Mesenchymal stem cell (in vitro differentiated cells and primary cell): ENCODE data around the gene AIP.

Experiments
- DNase-seq: peaks from one replicate; pipeline ENCODE4 v3.0.0-alpha.2; 2013
- H2AFZ ChIP-seq: one replicate; pipeline ENCODE4 v1.6.1; 2013; ENCODE audit warnings: low read depth, mild to moderate bottlenecking, control low read depth, inconsistent platforms, low read length, moderate library complexity
- H2AK5ac ChIP-seq: 2 replicates; pipeline ENCODE4 v1.6.1; 2013; ENCODE audit warnings: low read length, moderate library complexity, mild to moderate bottlenecking, inconsistent platforms; ENCODE audit not compliant: severe bottlenecking
- H2BK120ac ChIP-seq: one replicate; pipeline ENCODE4 v1.6.1; 2013; ENCODE audit warnings: low read depth, mild to moderate bottlenecking, inconsistent platforms, low read length, moderate library complexity
- H2BK12ac ChIP-seq, 2 experiments: one replicate each; pipeline ENCODE4 v1.6.1; 2013; ENCODE audit warnings: inconsistent platforms in 2 of 2, low read length in 2 of 2, mild to moderate bottlenecking in 2 of 2, moderate library complexity in 2 of 2, control low read depth in 1 of 2
- H2BK15ac ChIP-seq: one replicate; pipeline ENCODE4 v1.6.1; 2013; ENCODE audit warnings: mild to moderate bottlenecking, low read depth, inconsistent platforms; ENCODE audit not compliant: poor library complexity, severe bottlenecking
- H2BK5ac ChIP-seq: 2 replicates; pipeline ENCODE4 v1.6.1; 2013; ENCODE audit warnings: low read depth, mild to moderate bottlenecking, low read length, control low read depth, inconsistent platforms; ENCODE audit not compliant: poor library complexity, severe bottlenecking
- H3K14ac ChIP-seq, 2 experiments: one replicate each; pipeline ENCODE4 v1.6.1; 2013; ENCODE audit warnings: inconsistent platforms in 2 of 2, low read length in 2 of 2, control low read depth in 1 of 2, mild to moderate bottlenecking in 1 of 2, moderate library complexity in 1 of 2
- H3K18ac ChIP-seq, 2 experiments: one replicate each; pipeline ENCODE4 v1.6.1; 2013; ENCODE audit warnings: inconsistent platforms in 2 of 2, low read length in 2 of 2, control low read depth in 1 of 2, low read depth in 1 of 2, mild to moderate bottlenecking in 1 of 2
- H3K23ac ChIP-seq, 2 experiments: one replicate each; pipeline ENCODE4 v1.6.1; 2013; ENCODE audit warnings: inconsistent platforms in 2 of 2, low read length in 2 of 2, mild to moderate bottlenecking in 2 of 2, moderate library complexity in 2 of 2, control low read depth in 1 of 2
- H3K27ac ChIP-seq: 2 replicates; pipeline ENCODE4 v1.5.1; 2013; ENCODE audit warnings: mild to moderate bottlenecking, moderate library complexity, low read length, control low read depth, inconsistent platforms; ENCODE audit not compliant: poor library complexity, severe bottlenecking
- H3K27me3 ChIP-seq, 2 experiments: 2 replicates each; pipeline versions ENCODE4 v1.6.1 to v1.7.0; 2013; ENCODE audit warnings: low read length in 2 of 2, mild to moderate bottlenecking in 2 of 2, moderate library complexity in 2 of 2, control low read depth in 1 of 2, inconsistent platforms in 1 of 2; ENCODE audit not compliant: control insufficient read depth in 1 of 2, insufficient read depth in 1 of 2
- H3K36me3 ChIP-seq, 2 experiments: 2 replicates each; pipeline versions ENCODE4 v1.6.1 to v1.7.0; 2013; ENCODE audit warnings: low read length in 2 of 2, control low read depth in 1 of 2, inconsistent platforms in 1 of 2, low read depth in 1 of 2, mild to moderate bottlenecking in 1 of 2; ENCODE audit not compliant: insufficient read depth in 2 of 2, control insufficient read depth in 1 of 2
- H3K4ac ChIP-seq, 2 experiments: one replicate each; pipeline ENCODE4 v1.6.1; 2013; ENCODE audit warnings: inconsistent platforms in 2 of 2, low read length in 2 of 2, mild to moderate bottlenecking in 2 of 2, moderate library complexity in 2 of 2, control low read depth in 1 of 2, low read depth in 1 of 2
- H3K4me1 ChIP-seq: 2 replicates; pipeline ENCODE4 v1.6.1; 2013; ENCODE audit warnings: low read depth, low read length, control low read depth; ENCODE audit not compliant: control insufficient read depth, insufficient read depth
- H3K4me2 ChIP-seq: 2 replicates; pipeline ENCODE4 v1.6.1; 2013; ENCODE audit warnings: low read length, mild to moderate bottlenecking, inconsistent platforms; ENCODE audit not compliant: poor library complexity, severe bottlenecking
- H3K4me3 ChIP-seq, 2 experiments: 2 replicates each; pipeline versions ENCODE4 v1.5.1 to v1.7.0; 2013; ENCODE audit warnings: low read length in 2 of 2, mild to moderate bottlenecking in 2 of 2, control low read depth in 1 of 2, low read depth in 1 of 2; ENCODE audit not compliant: insufficient read depth in 1 of 2
- H3K79me1 ChIP-seq: replicated peaks from 2 replicates; pipeline ENCODE4 v1.6.1; 2013; ENCODE audit warnings: mild to moderate bottlenecking, control low read depth, low read length, inconsistent platforms; ENCODE audit not compliant: poor library complexity, severe bottlenecking
- H3K9ac ChIP-seq: 2 replicates; pipeline ENCODE4 v1.7.0; 2013; ENCODE audit warnings: mild to moderate bottlenecking, low read length, moderate library complexity
- H3K9me3 ChIP-seq: 2 replicates; pipeline ENCODE4 v1.7.0; 2013; ENCODE audit warnings: mild to moderate bottlenecking, low read length; ENCODE audit not compliant: control insufficient read depth
- H4K8ac ChIP-seq: one replicate; pipeline ENCODE4 v1.6.1; 2013; ENCODE audit warnings: inconsistent platforms, mild to moderate bottlenecking, low read length, moderate library complexity
- H4K91ac ChIP-seq: one replicate; pipeline ENCODE4 v1.6.1; 2013; ENCODE audit warnings: mild to moderate bottlenecking, low read length, inconsistent platforms
- WGBS: methylation state at CpG from one replicate; pipeline ENCODE4 v1.1.7; 2013; ENCODE audit warnings: mixed read lengths; 5-methylcytosine and 5-hydroxymethylcytosine counted together

Gene AIP

DNA sequence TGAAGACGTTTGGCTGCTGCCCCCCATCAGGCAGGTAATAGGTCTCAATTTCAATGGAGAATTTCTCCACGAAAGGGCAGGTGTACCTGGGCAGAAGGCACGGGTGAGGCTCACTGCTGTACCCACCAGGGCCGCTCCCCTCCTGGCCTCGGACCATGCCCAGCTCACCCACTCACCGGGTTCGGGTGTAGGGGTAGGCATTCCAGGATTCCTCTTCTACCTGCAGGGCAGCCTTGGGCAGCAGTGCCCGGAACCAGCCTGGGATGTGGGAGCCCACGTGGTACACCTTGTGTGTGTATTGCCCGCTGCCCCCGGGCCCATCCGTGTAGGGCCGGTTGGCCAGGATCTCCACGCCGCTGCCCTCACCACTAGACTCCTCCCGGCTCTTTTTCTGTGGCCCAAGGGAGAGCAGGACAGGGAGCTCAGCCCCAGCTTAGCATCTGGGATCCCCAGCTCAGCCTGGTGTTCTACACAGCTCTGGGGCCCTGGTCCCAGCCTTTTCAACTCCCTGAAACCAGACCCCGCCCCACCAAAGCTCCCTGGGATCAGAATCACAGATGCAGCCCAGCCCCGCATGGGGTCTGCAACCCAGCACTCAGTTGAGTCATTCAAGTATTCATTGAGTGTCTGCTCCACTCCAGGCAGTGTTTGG lies 19.6 kb downstream of the AIP start:
- WGBS: 96% methylated on average over 18 of the region's 18 CpGs
- H2BK15ac ChIP-seq: no peak overlapping the region

DNA sequence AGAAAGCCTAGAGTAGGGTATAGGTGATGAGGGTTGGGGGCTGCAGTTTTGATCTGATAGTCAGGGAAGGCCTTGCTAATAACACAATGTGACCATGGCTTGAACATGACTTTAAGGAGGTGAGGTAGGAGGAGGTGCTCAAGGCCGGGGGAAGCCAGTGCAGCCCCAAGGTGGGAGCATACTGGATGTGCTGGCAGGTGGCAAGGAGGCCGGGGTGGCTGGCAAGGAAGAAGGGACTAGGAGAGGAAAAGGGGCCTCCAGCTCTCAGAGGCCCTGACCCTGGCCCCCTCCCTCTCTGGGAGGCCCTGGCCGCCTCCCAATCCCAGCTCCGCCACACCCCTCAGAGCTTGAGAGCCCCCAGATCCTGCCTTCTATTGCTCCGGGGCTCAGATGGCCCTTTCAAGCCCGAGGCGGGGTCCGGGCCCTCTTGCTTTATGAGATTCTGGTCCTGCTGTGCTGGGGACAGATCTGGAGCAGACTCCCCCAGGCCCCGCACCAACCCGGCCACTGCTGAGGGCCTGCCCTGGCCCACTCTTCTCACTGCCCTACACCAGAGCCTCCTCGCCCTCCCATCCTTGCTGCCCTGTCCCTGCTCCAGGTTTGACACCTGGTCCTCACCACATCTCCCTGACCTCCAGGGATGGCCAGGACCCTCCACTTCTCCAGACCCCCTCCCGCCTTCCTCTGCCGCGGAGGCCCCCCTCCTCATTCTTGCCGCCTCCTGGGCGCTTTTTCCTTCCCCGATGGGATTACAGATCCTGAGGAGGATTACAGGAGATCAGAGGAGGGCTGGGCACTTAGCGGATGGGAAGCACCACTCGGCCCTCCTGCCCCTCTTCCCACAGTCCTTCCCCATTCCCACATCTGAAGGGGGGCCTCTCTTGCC lies 20.5 kb downstream of the AIP start:
- Histone ChIP-seq H3K27ac (no peak overlapping the region), H2BK5ac (no peak overlapping the region), H3K79me1 (peaks cover 24% of the 10 kb centered on the region), H3K36me3 (peaks cover 6 to 60% of the 10 kb centered on the region in 2 experiments), H3K4me2 (peak overlapping the region; percentile 82), H2AFZ (no peak overlapping the region), H2AK5ac (no peak overlapping the region), H3K4me3 (peak overlapping the region; percentile 67 to 91), H3K14ac (peak overlapping the region in 1 of 2 experiments; percentile 80), H3K18ac (no peak overlapping the region), H3K23ac (no peak overlapping the region), H3K4ac (no peak overlapping the region), H3K4me1 (peaks cover 45% of the 10 kb centered on the region), H3K27me3 (no peaks in the 10 kb centered on the region), H2BK15ac (no peak overlapping the region), H2BK120ac (no peak overlapping the region), H4K91ac (no peak overlapping the region), H4K8ac (no peak overlapping the region), H3K9ac (peak overlapping the region; percentile 83), H2BK12ac (no peak overlapping the region), H3K9me3 (no peaks in the 10 kb centered on the region)
- WGBS: 85% methylated on average over 14 of the region's 19 CpGs
- DNase-seq: no peak

More for the DNA sequence above, 19.6 kb downstream of the AIP start:
- Histone ChIP-seq H4K91ac (no peak overlapping the region), H2BK12ac (no peak overlapping the region), H3K14ac (no peak overlapping the region), H3K9ac (no peak overlapping the region), H3K4me3 (no peak overlapping the region), H3K79me1 (peaks cover 33% of the 10 kb centered on the region), H3K4me1 (peaks cover 49% of the 10 kb centered on the region), H3K18ac (no peak overlapping the region), H3K4me2 (no peak overlapping the region), H2AFZ (no peak overlapping the region), H3K36me3 (peaks cover 6 to 69% of the 10 kb centered on the region in 2 experiments), H2AK5ac (no peak overlapping the region), H3K23ac (no peak overlapping the region), H3K9me3 (no peaks in the 10 kb centered on the region), H3K4ac (no peak overlapping the region), H2BK5ac (no peak overlapping the region), H2BK120ac (no peak overlapping the region), H3K27ac (no peak overlapping the region), H3K27me3 (no peaks in the 10 kb centered on the region), H4K8ac (no peak overlapping the region)
- DNase-seq: no peak

DNA sequence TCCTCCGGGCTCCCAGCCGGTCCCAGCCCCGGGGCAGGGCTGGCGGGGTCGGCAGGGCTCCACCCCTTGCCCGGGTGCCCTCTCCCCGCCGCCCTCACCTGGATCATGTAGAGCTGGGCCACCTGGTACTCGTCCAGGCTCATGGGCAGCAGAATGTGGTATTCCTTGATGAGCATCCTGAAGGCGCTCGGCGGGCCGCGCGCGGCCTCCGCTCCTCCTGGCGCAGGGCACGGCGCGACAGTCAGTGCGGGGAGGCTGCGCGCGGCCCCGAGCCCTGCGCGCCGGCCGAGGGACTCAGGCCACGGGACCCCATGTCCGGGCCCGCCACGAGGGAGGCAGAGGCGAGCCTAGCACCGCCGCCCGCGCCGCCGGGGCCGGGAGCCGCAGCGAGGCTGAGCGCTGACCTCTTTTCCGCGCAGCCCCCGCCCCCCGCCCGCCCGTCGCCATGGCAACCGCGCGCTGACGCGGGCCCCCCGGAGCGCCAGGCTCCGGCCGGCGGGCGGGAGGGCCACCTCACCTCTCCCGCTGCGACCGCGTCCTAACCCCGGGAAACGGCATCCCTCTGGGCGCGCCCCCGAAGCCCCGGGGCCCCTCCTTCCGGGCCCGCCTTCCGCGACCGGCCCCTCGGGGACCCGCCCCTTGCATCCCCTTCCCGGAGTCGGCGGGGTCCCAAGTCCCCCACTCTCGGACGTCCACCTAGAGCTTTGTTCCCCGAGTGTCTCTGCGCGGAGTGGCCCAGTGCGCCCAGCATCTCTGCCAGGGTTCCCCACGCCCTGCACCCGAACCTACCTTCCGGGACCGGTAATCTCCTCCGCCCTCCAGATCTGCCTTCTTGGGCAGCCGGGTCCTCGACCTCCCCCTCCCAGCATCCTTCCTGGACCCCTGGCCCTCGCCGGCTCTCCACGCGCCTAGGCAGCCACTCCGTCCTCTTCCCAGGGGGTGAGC lies 21.5 kb downstream of the AIP start:
- H3K9me3 ChIP-seq: no peaks in the 10 kb centered on the region
- peak overlapping the region; percentile 91 for H2BK5ac ChIP-seq
- peaks cover 15% of the 10 kb centered on the region for H3K79me1 ChIP-seq
- peak overlapping the region; percentile 6 for H4K91ac ChIP-seq
- H2BK120ac ChIP-seq: no peak overlapping the region
- peak; percentile 51 for DNase-seq
- no peak overlapping the region for H2AFZ ChIP-seq
- H3K9ac ChIP-seq: peak overlapping the region; percentile 83
- H2AK5ac ChIP-seq: no peak overlapping the region
- peak overlapping the region; percentile 85 for H3K27ac ChIP-seq
- peak overlapping the region in 1 of 2 experiments; percentile 80 for H3K14ac ChIP-seq
- H3K23ac ChIP-seq: peak overlapping the region in 1 of 2 experiments; percentile 34
- H2BK12ac ChIP-seq: peak overlapping the region in 1 of 2 experiments; percentile 23
- H3K4me1 ChIP-seq: peaks cover 46% of the 10 kb centered on the region
- H3K18ac ChIP-seq: peak overlapping the region; percentile 62 to 63
- H3K36me3 ChIP-seq: peaks cover 6 to 51% of the 10 kb centered on the region in 2 experiments
- peak overlapping the region; percentile 73 for H2BK15ac ChIP-seq
- H3K4ac ChIP-seq: peak overlapping the region in 1 of 2 experiments; percentile 1
- no peak overlapping the region for H4K8ac ChIP-seq
- WGBS: under 1% methylated on average over 79 of the region's 101 CpGs
- peak overlapping the region; percentile 67 to 91 for H3K4me3 ChIP-seq
- peak overlapping the region; percentile 82 for H3K4me2 ChIP-seq
- no peaks in the 10 kb centered on the region for H3K27me3 ChIP-seq
